DMS 273 treated with DMSO at 0.1 percent for 48 hours (cell line): ENCODE results near the gene EZH1.

Experiments used
- DNase-seq: peaks from one replicate; lab custom pipeline; 2025; lab: John Stamatoyannopoulos, UW

The EZH1 gene

GRCh38 chr17:42744806-42745617 is at the start of gene EZH1:
EZH1 (minus strand) TSS chr17:42745040; CDS start chr17:42728941, 16,099 bp downstream.
- DNase-seq: peak; percentile 66

GRCh38 chr17:42792545-42792944 is 47.7 kb upstream of the EZH1 start:
- DNase-seq: no peak

GRCh38 chr17:42791948-42792347 is 47.1 kb upstream of the EZH1 start:
- no peak for DNase-seq

GRCh38 chr17:42787266-42787665 is 42.4 kb upstream of the EZH1 start:
- no peak for DNase-seq

DNA sequence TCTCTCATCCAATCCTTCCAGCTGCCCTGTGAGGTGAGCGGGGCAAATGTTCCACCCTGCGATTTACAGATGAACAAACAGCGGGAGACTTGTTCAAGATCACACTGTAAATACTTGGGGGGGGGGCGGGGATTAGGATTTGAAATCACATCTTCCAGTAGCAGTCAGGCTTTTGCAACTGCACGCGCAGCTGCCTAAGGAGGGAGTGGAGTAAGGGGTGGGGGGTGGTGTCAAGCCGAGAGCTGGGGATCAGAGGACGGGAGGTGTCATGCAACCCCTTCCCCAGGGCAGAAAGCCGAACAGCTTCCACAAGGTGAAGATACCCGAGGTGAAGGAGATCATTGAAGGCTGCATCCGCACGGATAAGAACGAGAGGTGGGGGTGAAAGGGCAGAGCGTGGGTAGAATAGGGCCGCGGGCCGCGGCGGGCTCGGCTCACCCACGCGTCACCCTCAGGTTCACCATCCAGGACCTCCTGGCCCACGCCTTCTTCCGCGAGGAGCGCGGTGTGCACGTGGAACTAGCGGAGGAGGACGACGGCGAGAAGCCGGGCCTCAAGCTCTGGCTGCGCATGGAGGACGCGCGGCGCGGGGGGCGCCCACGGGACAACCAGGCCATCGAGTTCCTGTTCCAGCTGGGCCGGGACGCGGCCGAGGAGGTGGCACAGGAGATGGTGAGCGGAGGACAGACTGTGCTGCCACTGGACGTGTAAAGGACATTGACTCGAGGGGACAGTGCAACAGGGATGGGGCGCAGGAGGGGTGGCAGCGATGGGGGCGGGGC is 40.2 kb upstream of the EZH1 start:
- DNase-seq: no peak

GRCh38 chr17:42784409-42784808 is 39.6 kb upstream of the EZH1 start:
- DNase-seq: no peak

GRCh38 chr17:42783791-42784138 is 38.9 kb upstream of the EZH1 start:
- DNase-seq: no peak

- no peak for DNase-seq
Measured at GRCh38 chr17:42783062-42783790, 38.4 kb upstream of the EZH1 start.

DNA sequence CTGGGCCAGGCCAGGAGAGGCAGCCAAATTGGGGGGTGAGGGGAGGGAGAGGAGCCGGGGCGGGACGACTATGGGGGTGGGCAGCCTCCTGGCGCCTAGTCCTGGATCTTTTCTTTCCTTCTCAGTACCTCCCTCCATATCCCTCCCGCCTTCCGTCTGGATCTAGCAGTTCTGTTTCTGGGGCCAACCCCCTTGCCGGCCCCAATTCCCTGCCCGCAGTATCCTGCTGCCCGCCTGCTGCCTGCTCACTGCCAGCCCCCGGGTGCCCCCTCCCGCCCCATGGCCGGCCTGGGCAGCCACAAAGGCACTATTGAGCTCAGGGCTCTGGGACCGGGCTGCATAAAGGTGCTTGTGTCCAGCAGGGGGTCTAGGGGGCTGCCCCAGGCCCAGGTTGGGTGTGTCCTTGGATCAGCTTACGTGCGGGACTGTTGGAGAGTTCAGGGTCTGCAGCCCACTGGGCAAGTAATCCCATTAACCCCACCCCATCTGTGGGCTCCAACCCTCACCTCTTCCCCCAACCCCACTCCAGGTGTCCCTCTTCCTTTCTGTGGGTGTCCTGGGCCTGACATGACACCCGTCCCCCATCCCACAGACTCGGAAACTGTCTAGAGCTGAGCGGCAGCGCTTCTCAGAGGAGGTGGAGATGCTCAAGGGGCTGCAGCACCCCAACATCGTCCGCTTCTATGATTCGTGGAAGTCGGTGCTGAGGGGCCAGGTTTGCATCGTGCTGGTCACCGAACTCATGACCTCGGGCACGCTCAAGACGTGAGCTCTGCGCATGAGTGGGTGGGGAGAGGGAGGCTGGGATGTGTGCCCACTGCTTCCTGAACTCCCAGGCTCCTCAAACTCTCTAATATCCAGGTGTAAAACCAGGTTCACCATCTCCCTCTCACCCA is 37.6 kb upstream of the EZH1 start:
- no peak for DNase-seq

- no peak for DNase-seq
Measured at GRCh38 chr17:42781639-42782165, 36.9 kb upstream of the EZH1 start.

- DNase-seq: no peak
Measured at GRCh38 chr17:42780851-42781638, 36.2 kb upstream of the EZH1 start.

DNA sequence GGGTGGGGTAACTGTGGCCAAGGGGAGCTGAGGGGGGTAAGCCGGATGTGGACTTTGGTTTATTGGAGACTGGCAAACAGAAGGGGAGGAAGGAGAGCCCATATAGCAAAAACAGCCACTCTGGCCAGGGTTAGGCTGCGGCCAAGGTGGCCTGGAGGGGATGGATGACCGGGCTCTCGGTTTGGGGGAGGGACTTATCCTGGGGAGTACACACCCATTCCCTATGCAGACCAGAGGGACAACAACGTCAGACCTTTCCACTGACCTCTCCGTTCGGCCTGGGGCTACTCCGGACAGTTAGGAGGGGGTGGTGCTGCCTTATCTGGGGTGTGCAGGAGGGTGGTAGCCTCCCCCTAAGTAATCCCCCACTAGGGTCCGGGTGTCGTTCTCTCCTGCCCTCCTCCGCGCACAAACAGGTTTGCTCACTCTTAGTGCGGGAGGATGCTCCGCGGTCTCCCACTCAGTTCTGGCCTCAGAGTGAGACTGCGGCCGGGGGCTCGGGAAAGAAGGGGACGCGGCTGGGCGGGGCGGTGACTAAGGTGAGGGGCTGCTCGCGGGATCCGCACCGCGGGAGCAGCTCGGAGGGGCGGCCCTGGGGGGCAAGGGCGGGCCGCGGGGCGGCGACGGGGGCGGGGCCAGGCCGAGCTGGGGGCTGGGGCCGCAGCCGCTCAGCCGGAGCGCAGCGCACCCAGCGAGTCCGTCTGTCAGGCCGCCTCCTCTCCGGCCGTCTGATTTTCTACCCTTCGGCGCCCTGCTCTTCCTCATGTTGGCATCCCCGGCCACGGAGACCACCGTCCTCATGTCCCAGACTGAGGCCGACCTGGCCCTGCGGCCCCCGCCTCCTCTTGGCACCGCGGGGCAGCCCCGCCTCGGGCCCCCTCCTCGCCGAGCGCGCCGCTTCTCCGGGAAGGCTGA is 35.4 kb upstream of the EZH1 start, which contains the start of gene WNK4:
Gene WNK4 (plus strand): TSS at position 675 of the 915 bp plus-strand sequence. CDS start 89 bp downstream, at position 764.
- no peak for DNase-seq

DNA sequence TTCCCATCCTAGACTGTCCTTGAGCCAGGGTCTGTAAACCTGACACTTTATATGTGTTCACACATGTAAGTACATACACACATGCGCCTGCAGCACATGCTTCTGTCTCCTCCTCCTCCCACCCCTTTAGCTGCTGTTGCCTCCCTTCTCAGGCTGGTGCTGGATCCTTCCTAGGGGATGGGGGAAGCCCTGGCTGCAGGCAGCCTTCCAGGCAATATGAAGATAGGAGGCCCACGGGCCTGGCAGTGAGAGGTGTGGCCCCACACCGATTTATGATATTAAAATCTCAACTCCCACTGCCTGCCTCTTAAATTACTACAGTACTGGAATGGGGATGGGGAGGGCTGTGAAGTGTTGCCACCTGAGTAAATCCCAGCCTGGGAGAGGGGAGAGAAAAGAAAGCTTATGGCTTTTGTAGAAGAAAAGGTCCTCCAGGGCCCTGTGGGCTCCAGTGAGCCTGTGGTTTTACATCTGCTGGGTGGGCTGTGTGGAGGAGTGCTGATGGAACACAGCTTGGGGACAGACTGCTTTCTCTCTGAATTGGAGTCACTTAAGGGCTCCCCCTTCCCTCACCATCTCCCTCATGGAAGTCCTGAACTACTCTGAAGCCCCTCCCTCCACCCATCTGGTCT is 34.6 kb upstream of the EZH1 start:
- no peak for DNase-seq

- no peak for DNase-seq
Measured at GRCh38 chr17:42778570-42778969, 33.7 kb upstream of the EZH1 start.

GRCh38 chr17:42775534-42776098 is 30.8 kb upstream of the EZH1 start:
- no peak for DNase-seq

DNA sequence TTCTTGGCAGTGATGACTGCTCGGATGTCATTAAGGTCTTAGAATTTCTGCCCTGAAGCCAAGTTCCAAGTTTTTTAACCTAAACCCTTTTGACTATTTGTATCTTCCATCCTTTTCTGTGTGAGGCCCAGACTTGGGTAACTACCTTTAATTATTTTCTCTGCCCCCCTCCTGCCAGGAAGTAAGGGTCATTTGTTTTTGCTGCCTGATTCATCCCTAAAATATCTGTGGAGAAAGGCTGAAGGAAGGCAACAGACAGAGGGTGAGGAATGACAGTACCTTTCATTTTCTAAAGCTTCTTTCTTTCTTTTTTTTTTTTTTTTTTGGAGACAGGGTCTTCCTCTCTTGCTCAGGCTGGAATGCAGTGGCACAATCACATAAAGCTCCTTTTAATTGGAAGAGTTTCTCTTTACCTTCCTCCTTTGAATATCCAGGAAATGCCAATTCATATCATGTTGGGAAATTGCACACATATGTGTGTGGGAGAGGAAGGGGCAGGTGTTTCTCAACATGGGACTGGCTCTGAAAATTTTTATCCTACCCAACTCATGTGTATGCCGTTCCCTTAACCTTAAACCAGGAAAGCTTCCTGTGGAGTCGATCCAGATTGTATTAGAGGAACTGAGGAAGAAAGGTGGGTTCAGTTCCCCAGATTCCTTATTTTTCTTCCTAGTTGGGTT is 29.4 kb upstream of the EZH1 start:
- DNase-seq: no peak

- DNase-seq: peak; percentile 55
Measured at GRCh38 chr17:42773290-42774035, 28.6 kb upstream of the EZH1 start, which contains the start of gene VPS25. VPS25 (plus strand) TSS chr17:42773449; CDS start chr17:42773476, 27 bp downstream.
